IPS-NIHi11 (cell line): Measurements from ENCODE around the gene MLH1.
"Not testable (repeated sequence)": the region's sequence is repeated elsewhere in the genome, so short reads cannot be mapped to it uniquely, and the experiment has no call there.

Experiments used
- DNase-seq: peaks from one replicate; pipeline ENCODE4 v3.0.0; 2012; ENCODE audit warnings: mixed read lengths, low spot score

Gene MLH1

DNA sequence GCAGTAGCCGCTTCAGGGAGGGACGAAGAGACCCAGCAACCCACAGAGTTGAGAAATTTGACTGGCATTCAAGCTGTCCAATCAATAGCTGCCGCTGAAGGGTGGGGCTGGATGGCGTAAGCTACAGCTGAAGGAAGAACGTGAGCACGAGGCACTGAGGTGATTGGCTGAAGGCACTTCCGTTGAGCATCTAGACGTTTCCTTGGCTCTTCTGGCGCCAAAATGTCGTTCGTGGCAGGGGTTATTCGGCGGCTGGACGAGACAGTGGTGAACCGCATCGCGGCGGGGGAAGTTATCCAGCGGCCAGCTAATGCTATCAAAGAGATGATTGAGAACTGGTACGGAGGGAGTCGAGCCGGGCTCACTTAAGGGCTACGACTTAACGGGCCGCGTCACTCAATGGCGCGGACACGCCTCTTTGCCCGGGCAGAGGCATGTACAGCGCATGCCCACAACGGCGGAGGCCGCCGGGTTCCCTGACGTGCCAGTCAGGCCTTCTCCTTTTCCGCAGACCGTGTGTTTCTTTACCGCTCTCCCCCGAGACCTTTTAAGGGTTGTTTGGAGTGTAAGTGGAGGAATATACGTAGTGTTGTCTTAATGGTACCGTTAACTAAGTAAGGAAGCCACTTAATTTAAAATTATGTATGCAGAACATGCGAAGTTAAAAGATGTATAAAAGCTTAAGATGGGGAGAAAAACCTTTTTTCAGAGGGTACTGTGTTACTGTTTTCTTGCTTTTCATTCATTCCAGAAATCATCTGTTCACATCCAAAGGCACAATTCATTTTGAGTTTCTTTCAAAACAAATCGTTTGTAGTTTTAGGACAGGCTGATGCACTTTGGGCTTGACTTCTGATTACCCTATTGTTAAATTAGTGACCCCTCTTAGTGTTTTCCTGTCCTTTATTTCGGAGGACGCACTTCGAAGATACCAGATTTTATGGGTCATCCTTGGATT lies at the start of gene MLH1:
MLH1 (plus strand) TSS at position 193 of the 958 bp plus-strand sequence; CDS start at position 223, 30 bp downstream.
- peak; percentile 89 for DNase-seq

DNA sequence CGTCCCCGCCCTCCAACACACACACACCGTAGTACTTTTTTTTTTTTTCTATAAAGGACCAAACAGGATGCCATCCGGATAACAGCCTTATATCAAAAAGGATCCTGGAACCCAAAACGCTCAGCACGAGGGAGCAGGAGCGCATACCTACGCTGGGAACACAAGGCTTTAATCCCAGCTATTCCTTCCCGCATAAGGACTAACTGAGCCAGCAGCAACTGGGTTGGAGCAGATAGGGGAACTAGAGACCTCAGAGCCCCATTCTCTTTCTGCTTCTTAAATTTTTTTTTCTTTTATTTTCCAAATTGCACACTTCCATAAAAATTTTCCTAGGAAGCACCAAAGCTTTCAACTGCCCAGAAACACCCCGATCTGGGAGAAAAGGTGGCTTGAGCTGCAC lies 49.7 kb upstream of the MLH1 start:
- no peak for DNase-seq

DNA sequence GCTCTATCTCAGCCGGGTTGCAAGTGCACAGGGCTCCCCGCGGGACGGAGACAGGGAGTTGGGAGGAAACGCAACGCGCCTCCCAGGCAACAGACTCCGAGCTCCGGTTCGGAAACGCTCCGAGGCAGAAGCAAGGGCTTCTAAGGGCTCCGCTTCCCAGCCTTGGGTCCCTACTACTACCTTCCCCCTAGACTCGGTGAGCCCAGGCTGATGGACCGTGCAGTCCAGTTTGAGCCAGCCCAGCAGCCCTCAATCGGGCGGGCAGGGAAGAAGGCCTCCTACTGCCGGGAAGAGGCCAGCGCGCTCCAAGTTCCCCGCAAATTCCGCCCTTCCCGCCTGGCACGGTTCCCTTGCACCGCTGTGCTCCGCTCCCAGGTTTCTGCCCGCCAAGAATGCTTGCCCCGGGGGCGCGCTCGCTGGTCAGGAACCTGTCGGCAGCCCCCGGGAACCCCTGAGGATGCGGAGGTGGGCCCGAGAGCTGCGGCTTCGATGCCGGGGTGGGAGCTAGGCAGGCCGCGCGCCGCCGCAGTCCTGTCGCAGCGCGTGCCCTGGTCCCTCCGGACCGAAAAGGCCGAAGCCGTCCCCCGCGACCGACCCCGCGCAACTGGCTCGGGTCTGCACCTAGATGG lies 49.2 kb upstream of the MLH1 start:
- DNase-seq, result peak; percentile 81

DNA sequence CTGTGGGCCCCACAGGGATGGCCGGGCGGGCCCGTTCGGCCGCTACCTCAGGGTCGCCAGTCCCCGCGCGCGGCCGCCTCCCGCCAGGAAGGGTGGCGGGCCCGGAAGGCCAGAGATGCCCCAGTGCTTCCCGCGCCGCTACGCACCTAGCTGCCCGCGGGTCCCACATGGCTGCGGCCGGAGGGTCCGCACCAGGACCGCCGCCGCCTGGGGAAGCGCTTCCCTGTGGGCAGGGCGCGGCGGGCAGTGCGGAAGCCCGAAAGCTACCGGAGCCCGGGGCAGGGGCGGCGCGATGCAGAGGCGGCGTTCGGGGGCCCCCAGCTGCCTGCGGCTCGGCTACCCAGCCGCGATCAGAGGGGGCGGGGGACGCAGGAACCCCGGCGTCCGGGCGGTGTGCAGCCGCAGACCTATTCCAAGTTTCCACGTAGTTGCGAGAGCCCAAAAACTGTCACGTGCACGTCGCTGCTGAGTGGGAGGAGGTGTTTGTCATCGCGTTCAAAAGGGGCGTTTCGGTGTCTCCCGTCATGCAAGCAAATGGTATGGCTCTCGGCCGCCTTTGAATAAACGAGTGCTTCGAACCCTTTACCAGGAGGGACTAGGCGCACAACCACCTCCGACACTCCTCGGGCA lies 48.6 kb upstream of the MLH1 start, which contains the start of gene TRANK1:
TRANK1 (minus strand) TSS at position 414 of the 630 bp plus-strand sequence; CDS start at position 169, 245 bp downstream.
- DNase-seq, result peak; percentile 73

DNA sequence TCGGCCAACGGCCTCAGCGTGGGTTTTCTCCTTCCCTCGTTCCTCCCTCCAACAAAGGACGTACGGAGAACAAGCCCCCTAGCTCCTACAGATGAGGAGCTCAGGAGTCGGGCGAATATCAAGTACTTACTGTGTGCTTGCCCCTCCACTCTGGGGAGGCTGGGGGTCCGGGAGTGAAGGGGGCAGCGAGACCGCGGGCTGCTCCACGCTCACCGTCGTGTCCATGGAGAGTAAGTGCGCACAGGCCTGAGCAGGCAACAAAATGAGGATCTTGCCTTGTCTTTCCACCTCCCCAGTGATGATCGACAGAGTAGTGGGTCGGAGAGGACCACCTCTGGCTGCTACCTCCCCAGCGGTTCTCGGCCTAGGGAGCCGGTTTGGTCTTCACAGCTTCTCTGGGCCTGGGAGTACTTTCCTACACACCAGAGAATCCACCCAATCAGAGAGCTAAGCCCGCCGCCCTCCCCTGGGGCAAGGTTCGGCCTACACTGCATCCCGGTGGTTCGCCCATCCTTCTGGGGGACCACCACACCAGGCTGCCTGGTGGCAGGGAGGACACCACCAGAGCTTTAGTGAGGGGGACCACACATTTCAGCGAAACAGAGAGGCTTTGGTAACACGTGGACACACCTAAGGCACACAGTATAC lies 47.9 kb upstream of the MLH1 start:
- DNase-seq, result no peak

DNA sequence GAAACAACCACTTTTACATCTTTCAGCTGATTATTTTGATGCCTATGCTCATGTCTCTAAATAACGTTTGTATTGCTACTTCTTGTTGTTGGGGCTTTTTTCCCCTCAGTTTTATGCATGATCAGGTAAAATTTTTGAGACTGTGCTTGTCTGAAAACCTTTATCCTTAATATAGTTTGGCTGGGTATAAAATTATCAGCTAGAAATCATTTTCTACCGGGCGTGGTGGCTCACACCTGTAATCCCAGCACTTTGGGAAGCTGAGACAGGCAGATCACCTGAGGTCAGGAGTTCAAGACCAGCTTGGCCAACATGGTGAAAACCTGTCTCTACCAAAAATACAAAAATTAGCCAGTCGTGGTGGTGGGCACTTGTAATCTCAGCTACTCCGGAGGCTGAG lies 45.5 kb upstream of the MLH1 start:
- not testable (repeated sequence) for DNase-seq

DNA sequence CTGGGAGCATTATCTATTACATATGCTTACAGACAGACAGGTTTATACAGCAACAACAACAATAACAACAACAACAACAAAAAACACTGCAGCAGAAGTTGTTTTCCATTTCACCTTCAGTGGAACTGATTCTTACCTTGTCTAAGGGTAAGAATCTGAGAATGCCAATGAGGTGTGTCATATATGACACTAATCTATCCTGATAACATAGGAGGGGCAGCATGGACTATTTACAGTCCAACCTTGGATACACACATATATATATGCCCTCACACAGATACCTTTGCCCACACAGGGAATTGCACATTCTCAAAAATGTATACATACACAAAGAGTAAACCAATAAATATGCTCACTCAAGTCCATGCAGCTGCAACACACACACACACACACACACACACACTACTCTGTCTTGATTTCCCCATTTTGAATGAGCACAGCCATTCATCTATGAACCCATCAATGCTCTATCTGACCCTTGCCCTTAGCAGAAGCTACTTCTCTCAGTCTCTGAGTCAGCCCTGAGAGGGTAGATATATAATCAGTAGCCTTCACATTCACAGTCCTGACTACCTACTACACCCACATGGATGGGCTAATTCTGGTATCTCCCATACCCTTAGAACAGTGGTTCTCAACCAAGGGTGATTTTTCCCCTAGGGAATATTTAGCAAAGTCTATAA lies 38.7 kb upstream of the MLH1 start:
- no peak for DNase-seq

DNA sequence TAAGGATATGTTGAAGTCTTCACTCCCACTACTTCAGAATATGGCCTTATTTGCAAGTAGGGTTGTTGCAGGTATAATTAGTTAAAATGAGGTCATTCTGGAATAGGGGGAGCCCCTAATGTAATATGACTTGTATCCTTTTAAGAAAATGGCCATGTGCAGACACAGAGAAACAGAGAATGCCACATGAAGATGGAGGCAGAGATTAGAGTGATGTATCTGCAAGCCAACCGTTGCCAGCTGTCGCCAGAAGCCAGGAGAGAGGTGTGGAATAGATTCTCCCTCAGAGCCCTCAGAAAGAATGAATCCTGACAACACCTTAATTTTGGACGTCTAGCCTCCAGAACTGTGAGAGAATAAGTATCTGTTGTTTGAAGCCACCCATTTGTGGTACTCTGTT lies 37.2 kb upstream of the MLH1 start:
- no peak for DNase-seq

DNA sequence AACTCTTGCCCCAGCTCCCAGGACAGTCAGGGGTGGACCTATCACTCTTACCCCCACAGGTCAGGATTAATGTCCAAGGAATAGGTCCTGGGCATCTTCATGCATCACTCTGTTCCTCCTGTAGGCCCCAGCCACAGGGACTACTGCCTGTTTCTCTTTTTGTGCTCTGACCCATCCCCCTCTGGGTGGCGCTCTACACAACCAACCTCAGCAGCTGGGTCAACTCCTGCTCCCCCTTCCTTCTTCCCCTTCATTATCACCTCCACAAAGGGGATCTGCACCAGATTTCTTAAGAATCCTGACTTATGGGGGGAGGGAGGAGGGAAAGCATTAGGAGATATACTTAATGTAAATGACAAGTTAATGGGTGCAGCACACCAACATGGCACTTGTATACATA lies 36.3 kb upstream of the MLH1 start:
- peak; percentile 36 for DNase-seq

DNA sequence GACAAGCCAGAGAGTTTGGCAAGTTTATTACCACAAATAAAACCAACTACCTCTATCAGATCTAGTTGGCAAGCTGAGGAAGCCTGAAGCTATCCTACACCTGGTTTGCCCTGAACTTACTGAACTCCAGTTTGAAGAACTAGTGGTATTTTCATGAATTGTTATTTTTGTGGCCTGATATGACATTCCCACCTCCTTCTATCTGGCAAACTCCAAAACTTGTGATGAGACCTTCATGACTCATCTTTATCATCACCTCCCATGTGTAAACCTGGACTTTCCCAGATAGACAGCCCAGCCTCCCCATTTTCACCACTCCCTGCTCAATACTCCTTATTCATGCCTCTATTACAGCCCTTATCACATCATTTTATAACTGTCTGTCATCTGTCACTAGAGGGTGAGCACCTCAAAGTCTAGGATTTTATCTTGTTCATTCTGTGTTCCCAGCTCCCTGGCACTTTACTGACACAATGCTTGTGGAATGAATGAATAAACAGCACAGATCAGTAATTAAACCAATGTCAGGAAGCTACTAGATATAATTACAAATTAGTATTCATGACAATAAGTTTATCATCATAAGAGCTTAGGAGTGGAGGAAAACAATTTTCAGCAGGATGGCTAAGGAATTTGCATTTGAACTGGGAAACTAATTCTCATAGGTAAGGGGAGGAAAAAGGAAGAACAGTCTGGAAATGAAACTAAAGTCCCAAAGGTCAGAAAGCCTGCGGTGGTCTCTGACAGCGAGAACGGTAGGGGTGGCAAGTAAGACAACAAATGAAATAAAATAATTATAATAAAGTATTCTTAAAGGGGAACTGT lies 35.2 kb upstream of the MLH1 start:
- no peak for DNase-seq

DNA sequence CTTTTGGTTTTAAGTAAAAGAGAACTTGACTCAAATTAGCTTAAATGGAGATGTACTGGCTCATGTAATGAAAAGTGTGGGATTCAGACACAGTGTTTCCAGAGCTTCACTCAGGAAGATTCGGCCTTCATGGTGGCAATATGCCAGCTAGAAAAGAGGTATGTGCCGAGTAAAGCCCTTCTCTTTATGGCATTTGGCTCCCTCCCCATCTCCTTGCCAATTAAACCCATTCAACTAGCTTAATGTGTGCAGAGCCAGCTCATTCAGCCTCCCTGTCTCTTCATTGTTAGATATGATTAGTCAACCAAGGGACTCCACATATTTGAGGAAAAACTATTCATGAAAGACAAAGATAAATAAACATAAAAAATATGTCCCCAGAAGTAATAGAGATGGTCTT lies 33.5 kb upstream of the MLH1 start:
- DNase-seq, result peak; percentile 15

DNA sequence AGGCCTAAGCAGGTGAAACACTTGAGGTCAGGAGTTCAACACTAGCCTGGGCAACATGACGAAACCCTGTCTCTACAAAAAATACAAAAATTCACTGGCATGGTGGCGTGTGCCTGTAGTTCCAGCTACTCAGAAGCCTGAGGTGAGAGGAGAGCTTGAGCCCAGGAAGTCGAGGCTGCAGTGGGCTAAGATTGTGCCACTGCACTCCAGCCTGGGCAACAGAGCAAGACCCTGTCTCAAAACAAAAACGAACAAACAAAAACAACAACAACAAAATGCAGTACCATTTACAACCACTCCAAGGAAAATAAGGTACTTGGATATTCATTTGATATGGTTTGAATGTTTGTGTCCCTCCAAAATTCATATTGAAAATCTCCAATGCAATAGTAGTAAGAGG lies 32.8 kb upstream of the MLH1 start:
- no peak for DNase-seq

DNA sequence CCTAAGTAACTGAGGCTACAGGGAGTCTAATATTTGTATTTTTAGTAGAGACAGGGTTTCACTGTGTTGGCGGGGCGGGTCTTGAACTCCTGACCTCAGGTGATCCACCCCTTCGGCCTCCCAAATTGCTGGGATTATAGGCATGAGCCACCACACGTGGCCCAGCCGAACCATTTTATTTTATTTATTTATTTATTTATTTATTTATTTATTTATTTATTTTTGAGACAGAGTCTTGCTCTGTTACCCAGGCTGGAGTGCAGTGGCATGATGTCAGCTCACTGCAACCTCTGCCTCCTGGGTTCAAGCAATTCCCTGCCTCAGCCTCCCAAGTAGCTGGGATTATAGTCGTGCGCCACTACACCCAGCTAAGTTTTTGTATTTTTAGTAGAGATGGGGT lies 30.3 kb upstream of the MLH1 start:
- DNase-seq, result not testable (repeated sequence)

DNA sequence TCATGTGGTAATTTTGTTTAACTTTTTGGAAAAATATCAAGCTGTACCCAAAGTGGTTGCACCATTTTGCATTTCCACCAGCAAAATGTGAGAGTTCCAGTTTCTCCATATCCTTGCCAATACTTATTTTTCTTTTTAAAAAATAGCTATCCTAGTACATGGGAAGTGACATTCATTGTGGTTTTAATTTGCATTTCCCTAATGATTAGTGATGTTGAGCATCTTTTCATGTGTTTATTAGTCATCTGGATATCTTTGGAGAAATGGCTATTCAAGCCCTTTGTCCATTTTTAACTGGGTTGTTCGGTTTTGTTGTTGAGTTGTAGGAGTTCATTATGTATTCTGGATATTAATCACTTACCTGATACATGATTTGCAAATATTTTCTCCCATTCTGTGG lies 29.0 kb upstream of the MLH1 start:
- no peak for DNase-seq

DNA sequence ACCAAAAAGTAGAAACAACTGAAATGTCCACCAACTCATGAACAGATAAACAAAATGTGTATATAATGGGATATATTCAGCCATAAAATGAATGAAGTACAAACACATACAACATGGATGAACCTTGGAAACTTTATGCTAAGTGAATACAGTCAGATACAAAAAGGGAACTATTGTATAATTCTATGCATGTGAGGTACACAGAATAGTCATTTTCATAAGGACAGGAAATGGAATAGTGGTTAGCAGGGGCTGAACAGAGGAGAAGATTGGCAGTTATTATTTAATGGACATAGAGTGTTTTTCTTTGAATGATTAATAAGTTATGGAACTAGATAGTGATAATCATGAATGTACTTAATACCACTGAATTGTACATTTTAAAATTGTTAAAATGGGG lies 28.5 kb upstream of the MLH1 start:
- no peak for DNase-seq

DNA sequence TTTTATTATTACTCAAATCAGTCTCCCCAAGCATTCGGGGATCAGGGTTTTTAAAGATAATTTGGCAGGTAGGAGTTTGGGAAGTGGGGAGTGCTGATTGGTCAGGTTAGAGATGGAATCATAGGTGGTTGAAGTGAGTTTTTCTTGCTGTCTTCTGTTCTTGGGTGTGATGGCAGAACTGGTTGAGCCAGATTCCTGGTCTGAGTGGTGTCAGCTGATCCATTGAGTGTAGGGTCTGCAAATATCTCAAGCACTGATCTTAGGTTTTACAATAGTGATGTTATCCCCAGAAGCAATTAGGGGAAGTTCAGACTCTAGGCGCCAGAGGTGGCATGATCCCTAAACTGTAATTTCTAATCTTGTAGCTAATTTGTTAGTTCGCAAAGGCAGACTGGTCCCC lies 27.9 kb upstream of the MLH1 start:
- no peak for DNase-seq

DNA sequence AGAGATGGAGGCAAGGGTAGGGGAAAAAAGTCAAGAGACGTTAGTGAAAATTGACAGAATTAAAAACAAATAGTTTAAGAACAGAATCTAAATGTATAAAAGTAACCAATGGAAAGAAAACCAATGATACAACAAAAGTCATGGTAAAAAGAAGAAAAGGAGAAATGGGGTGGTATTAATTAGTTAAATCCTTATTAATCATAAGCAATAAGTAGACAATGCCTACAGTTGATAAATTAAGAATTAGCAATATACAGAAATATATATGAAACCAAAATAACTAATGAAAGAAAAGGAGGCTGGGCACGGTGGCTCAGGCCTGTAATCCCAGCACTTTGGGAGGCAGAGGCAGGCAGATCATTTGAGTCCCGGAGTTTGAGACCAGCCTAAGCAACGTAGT lies 24.2 kb upstream of the MLH1 start:
- no peak for DNase-seq

DNA sequence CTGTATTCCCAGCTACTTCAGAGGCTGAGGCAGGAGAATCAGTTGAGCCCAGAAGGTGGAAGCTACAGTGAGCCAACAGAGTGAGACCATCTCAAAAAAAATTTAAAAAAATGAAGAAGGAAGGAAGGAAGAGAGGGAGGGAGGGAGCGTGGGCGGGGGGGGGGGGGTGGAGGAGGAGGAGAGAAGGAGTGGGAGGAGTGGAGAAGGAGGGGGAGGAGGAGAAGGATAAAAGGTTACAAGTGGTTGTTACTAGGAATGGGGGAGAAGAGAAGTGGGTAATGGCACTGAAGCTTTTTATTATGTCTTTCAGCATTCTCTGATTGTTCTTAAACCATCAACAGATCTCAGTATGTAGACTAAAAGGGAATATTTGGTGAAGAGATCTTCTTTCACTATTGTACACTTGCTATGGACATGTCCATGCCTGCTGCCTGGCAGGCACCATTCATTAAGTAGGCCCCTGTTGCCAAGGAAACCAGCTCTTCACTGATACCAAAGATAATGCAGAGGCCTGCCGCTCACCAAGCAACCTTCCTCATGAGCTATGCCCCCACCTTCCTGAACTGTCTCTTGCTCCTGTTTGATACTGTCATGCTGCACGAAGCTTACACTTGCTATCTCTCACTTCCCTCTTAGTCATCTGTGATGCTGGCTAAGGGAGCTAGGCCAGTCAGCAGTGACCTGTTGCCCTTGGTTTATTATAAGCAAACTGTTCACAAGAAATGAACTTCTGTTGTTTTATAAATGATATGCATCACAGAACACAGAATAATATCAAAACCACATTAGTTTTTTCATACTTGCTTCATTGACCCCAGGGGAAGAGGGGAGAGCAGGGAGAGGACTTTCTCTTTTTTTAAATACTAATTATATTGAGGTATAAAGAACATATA lies 23.5 kb upstream of the MLH1 start:
- peak; percentile 51 for DNase-seq

DNA sequence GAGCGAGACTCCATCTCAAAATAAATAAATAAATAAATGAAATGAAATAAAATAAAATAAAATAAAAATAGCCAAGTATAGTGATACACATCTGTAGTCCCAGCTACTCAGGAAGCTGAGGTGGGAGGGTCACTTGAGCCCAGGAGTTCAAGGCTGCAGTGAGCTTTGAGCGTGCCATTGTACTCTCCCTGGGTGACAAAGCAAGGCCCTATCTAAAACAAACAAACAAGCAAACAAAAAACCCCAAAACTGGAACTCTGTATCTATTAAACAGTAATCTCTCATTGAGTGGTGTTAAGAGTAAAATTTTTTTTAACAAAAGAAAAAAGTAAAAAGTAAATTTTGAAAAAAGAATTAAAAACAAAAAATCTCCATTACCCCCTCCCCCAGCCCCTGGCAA lies 21.2 kb upstream of the MLH1 start:
- no peak for DNase-seq

DNA sequence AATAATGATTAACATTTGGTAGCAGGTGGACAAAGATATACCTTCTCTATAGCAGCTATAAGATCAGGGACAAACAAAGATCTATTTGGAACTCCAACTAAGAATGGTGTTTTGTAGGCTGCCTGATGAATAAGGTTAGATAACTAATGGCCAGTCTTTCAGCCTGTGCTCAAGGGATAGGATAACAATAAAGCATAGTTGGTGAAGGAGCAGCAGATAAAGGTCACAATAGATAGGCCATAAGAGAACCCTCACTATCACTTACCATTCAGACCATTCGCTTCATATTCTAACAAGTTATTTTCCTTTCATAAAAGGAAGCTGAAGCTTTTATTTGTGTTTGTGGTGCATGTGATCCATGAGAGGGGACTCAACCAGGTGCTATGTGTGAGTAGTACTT lies 20.2 kb upstream of the MLH1 start:
- DNase-seq, result no peak
